Astrocyte of the cerebellum (primary cell): ENCODE measurements around the gene SPNS2.

Source experiments
- DNase-seq: peaks from one replicate; pipeline ENCODE4 v3.0.0-alpha.2; 2011; ENCODE audit warnings: low read depth
- H3K4me3 ChIP-seq: 2 replicates; pipeline ENCODE4 v1.5.1; 2011; ENCODE audit warnings: mild to moderate bottlenecking, low read depth, low read length, moderate library complexity
- in situ Hi-C: cut with HindIII; loops from 2 replicates; pipeline ENCODE4 v1.10.0; 2017; ENCODE audit warnings: low sequenced_read_pairs
- TF ChIP-seq, protein P1 (sequence below): IDR thresholded peaks from 2 replicates; pipeline ENCODE4 v1.5.1; 2012; ENCODE audit warnings: low read length, low read depth, moderate library complexity, mild to moderate bottlenecking; ENCODE audit errors: missing control alignments

SPNS2 gene

DNA sequence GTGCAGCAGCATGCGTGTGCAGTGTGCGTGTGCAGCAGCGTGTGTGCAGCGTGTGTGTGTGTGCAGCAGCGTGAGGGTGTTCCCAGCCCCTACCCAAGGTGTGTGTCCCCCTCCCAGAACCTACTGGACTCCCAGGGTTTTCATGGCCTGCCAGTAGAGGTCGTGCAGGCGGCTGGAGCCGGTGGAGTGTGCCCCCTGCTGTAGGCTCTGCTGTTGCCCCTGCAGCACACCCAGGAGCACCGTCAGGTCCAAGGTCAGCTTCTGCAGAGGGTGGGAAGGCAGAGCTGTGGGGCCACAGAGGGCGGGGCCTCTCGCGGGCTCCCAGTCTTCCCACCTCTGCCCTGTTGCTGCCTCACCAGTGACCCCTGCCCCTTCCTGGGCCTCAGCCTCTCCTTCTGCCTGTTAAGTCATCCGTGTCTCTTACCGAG, 41.6 kb downstream of the SPNS2 start:
- no peak for DNase-seq
- TF ChIP-seq, protein P1, sequence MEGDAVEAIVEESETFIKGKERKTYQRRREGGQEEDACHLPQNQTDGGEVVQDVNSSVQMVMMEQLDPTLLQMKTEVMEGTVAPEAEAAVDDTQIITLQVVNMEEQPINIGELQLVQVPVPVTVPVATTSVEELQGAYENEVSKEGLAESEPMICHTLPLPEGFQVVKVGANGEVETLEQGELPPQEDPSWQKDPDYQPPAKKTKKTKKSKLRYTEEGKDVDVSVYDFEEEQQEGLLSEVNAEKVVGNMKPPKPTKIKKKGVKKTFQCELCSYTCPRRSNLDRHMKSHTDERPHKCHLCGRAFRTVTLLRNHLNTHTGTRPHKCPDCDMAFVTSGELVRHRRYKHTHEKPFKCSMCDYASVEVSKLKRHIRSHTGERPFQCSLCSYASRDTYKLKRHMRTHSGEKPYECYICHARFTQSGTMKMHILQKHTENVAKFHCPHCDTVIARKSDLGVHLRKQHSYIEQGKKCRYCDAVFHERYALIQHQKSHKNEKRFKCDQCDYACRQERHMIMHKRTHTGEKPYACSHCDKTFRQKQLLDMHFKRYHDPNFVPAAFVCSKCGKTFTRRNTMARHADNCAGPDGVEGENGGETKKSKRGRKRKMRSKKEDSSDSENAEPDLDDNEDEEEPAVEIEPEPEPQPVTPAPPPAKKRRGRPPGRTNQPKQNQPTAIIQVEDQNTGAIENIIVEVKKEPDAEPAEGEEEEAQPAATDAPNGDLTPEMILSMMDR: no peak
- H3K4me3 ChIP-seq: no peak overlapping the region
- in situ Hi-C loops: no loop called here

DNA sequence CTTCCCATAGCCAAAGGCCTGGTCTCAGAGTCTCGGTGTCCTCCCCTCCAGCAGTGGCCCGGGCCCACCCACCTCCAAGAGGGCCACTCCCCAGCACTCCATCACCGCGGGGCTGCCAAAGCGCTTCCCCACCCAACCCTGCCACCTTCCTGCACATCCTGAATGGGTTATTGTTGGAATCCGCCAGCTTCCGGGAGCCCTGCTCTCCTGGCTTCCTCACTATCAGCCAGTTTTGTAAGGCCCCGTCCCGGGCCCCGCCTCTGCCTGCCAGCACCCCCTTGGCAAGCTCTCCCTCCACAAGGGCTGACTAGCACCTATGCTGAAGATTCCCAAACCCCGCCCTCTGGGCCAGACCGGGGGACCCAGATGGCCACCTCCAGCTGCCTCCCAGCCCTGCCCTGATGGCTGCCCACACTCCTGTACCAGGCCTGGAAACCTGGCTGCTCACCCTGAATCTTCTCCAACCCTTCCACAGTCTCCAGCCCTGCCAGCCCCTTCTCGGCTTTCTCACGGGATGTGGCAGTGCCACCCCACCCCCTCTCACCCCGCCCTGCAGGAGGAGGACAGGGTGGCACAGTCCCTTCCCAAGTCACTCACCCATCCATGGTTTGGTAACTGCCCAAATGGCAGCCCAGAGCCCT, 42.1 kb downstream of the SPNS2 start:
- in situ Hi-C loops: no loop called here
- H3K4me3 ChIP-seq: no peak overlapping the region
- TF ChIP-seq, protein P1: no peak
- DNase-seq: no peak

DNA sequence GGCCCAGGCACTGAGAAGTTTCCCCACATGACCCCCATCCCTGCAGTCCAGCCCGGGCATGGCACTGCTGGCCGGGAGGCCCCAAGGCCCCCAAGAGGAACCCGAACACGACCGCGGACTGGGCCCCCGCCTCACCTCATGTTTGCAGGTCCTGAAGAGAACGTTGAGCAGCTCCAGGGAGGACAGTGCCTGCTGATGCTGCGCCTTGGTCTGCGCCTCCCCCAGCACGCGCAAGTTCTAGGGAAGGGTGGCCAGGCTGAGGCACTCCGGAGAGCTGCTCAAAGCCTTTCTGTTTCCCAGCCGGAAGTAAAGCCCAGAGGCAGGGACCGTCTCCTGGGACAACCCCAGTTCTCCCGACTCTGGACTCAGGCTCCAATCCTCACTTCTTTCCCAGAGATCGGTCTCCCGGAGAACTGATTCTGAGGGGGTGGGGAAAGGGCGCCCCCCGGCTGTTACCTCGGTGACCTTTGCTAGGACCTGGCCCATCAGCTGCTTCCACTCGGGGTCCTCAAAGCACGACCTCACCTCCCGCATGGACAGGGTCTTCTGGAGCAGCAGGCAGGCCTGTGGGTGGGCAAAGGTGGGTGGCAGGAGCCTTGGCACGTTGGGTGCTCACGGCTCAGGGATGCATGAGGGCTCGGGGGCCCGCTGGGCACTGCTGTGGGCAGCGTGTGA, 42.8 kb downstream of the SPNS2 start:
- TF ChIP-seq, protein P1: no peak
- in situ Hi-C loops: no loop called here
- H3K4me3 ChIP-seq: no peak overlapping the region
- DNase-seq: no peak

DNA sequence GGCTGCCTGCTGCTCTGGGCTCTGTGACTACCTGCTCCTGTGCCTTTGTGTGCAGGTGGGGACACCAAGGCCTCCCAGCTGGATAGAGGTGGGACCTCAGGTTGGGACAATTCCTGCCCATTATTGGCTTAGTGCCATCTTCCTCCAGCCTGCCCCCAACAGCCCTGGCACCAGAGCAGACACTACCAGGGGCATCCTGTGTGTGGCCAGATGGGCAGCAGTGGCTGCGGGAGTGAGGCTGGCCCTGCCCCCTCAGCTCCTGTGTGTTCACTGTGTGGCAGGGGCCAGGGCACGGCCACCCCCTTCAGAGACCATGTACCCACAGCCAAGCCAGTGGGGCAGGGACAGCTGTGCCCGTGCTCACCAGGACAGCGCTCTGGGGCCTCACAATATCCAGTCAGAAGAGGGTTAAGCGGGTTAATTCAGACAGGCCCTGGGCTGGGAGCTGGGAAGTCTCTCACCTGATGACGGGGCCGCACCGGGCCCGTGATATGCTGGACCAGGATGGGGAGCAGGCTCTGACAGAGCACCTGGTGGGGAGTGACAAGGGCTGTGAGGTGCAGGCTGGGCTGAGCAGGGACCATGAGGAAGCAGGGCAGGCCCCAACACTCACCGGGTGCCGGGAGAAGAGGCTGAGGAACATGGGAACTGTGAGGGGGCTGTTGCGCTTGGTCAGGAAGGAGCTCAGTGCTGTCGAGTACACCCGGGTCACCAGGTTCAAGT, 43.5 kb downstream of the SPNS2 start:
- DNase-seq: no peak
- no peak overlapping the region for H3K4me3 ChIP-seq
- TF ChIP-seq, protein P1: no peak
- in situ Hi-C loops: no loop called here

DNA sequence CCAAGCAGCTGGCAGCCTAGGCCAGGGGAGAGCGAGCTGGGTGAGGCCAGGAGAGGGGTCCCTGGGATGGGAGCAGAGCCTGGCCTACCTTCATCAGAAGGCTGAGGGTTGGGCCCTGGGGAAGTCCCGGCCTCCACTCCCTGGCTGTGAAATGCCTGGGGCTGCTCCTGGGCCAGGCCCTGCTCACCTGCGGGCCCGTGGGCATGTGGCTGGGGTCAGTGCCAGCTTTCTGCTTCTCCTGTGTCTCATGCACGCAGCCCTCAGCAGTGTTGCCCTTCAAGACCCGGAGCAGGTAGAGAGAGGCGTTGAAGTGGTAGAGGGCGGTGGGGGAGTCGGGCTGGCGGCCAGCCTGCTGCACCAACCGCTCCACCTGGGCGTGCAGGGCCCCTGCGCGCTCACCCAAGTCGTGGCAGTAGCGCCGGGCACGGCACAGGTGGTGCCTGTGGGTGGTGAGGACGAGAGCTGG, 44.1 kb downstream of the SPNS2 start:
- no peak overlapping the region for H3K4me3 ChIP-seq
- TF ChIP-seq, protein P1: no peak
- DNase-seq: no peak
- in situ Hi-C loops: no loop called here

DNA sequence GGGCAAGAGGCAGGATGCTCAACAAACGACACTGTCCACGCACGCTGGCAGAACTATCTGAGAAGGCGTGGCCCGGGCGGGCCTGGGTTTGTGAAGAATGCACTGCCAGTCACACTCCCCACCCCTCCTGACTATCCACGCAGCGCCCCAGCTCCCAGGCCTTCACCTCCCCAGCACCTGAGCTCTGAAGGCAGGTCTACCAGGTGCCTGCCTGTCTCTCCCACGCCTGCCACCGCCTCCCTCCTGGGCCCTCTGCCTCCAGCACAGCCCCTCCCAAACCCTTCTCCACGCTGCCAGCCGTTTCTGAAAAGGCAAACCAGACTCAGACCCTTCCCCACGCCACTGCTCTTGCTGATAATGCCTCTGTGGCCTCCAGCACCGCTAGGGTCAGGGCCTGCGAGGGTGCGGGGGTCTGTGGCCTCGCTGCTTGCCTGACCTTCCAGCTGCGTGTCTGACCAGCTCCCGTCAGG, 44.9 kb downstream of the SPNS2 start:
- in situ Hi-C loops: no loop called here
- H3K4me3 ChIP-seq: no peak overlapping the region
- DNase-seq: no peak
- TF ChIP-seq, protein P1: no peak
